Mammary epithelial cell (primary cell): ENCODE data around the gene GRIN2C.

Source experiments
- EZH2 ChIP-seq: IDR thresholded peaks from 2 replicates; pipeline ENCODE4 v1.6.1; 2012; ENCODE audit warnings: low read length, inconsistent platforms, borderline replicate concordance
- TF ChIP-seq, protein P1 (sequence below), 2 donors: IDR thresholded peaks in 1 of 2; conservative IDR thresholded peaks in 1 of 2; 2 replicates each; pipeline ENCODE4 v1.5.1; 2011 to 2012; ENCODE audit warnings: inconsistent platforms in 2 of 2, low read length in 2 of 2, mild to moderate bottlenecking in 2 of 2, control low read depth in 1 of 2, low read depth in 1 of 2; ENCODE audit not compliant: insufficient read depth in 1 of 2; ENCODE audit errors: extremely low read depth in 1 of 2

DNA sequence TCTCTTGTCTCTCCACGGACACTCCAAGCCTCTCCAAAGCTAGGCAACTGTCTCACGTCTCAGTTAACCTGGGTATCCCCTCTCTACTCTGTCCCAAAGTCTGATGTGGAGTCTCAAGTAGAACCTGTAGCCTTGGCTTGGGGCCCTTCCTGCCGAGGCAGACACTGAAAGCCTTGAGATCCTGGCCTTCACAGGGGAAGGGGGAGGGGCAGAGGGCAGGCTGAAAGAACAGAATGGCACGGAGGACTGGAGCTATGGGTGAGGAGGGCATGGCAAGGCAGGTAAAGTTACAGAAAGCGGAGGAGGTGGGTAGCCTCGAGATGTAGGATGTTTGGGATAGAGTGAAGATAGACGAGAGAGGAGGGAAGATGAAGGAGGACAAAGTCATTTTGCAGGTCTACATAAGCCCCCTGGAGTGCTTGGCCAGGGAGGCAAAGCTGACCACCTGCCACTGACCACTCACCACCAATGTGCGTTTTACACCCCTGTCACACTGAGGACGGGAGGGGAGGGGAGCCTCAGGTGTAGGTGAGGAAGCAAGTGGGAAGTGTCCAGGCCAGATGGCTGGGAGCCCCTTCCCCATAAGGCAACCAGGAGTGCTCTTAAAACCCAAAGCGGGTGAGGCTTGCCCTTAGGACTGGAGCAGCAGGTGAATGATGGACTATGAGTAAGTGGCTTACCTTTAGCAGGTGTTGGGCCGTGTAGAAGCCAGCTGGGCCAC, 11.8 kb upstream of the GRIN2C start:
- TF ChIP-seq, protein P1, sequence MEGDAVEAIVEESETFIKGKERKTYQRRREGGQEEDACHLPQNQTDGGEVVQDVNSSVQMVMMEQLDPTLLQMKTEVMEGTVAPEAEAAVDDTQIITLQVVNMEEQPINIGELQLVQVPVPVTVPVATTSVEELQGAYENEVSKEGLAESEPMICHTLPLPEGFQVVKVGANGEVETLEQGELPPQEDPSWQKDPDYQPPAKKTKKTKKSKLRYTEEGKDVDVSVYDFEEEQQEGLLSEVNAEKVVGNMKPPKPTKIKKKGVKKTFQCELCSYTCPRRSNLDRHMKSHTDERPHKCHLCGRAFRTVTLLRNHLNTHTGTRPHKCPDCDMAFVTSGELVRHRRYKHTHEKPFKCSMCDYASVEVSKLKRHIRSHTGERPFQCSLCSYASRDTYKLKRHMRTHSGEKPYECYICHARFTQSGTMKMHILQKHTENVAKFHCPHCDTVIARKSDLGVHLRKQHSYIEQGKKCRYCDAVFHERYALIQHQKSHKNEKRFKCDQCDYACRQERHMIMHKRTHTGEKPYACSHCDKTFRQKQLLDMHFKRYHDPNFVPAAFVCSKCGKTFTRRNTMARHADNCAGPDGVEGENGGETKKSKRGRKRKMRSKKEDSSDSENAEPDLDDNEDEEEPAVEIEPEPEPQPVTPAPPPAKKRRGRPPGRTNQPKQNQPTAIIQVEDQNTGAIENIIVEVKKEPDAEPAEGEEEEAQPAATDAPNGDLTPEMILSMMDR (conservative IDR thresholded peaks at IDR 0.05 in 1 of 2, IDR thresholded peaks at IDR 0.05 in 1 of 2; ENCODE audit: extremely low read depth in 1 of 2, insufficient read depth in 1 of 2, low read depth in 1 of 2, low read length in 2 of 2) = no peak
- no peak for TF ChIP-seq EZH2
